ENCODE data around the gene FEM1B.
A peak's percentile ranks its signal among the peaks of the same experiment; 100 is the strongest.

FEM1B gene

DNA sequence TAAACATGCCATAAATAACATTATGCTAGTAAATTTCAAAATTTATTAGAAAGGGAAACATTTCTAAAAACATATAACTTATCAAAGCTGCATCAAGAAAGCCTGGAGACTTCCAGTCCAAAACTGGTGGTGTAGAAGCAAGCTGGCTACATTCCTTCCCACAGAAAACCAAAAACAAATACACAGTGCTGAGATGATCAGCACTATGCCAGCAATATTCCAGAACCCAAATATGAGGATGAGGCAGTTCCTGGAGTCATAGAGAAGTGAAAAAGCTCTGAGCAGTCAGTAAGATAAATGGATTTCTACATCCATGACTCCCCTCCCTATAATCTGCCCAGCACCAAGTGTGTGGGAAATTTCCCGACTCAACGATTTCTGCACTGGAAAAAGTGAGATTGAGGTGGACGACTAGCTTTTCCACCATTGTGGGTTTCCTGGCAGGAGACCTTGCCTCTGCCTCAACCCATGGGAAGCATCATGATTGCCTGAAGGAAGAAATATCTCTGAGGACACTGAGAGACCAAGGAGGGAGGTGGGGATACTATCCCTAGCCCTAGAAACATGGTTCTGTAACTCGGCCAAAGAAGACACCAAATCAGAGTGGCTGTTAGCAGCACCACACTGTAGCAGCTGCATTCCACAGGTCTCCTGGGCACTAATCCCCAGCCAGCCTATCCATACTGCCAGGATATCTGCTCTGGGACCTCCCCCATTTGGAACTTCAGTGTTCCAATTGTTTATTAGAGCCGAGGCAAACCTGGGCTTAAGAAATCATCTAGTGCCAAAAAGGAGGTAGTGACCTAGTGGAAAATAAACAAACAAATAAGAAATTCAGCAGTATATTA, 36.2 kb upstream of the FEM1B start:
- peaks cover 24% of the 10 kb centered on the region for H3K9me3 Mint-ChIP-seq
- H3K36me3 Mint-ChIP-seq (ENCODE audit: low read depth), result peaks cover 4% of the 10 kb centered on the region
- ATAC-seq (no peak), DNase-seq (no peak)
- no peak overlapping the region for H3K4me3 Mint-ChIP-seq
- H3K27ac Mint-ChIP-seq, result no peak overlapping the region
- no peaks in the 10 kb centered on the region for H3K4me1 Mint-ChIP-seq
- H3K27me3 Mint-ChIP-seq, result peaks cover 2% of the 10 kb centered on the region

DNA sequence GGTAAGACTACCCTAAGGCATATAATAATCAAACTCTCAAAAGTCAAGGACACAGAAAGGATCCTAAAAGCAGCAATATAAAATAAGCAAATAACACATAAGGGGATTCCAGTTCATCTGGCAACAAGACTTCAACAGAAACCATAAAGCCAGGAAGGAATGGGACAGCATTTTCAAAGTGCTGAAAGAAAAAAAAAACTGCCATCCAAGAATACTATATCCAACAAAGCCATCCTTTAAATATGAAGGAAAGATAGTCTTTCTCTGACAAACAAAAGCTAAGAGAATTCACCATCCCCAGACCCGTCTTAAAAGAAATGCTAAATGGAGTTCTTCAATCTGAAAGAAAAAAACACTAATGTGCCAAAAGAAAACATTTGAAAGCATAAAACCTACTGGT, 33.3 kb upstream of the FEM1B start:
- DNase-seq (no peak), ATAC-seq (no peak)
- Mint-ChIP-seq H3K9me3 (peaks cover 24% of the 10 kb centered on the region), H3K36me3 (ENCODE audit: low read depth) (peaks cover 4% of the 10 kb centered on the region), H3K4me1 (no peaks in the 10 kb centered on the region), H3K27ac (no peak overlapping the region), H3K27me3 (peaks cover 11% of the 10 kb centered on the region), H3K4me3 (no peak overlapping the region)

DNA sequence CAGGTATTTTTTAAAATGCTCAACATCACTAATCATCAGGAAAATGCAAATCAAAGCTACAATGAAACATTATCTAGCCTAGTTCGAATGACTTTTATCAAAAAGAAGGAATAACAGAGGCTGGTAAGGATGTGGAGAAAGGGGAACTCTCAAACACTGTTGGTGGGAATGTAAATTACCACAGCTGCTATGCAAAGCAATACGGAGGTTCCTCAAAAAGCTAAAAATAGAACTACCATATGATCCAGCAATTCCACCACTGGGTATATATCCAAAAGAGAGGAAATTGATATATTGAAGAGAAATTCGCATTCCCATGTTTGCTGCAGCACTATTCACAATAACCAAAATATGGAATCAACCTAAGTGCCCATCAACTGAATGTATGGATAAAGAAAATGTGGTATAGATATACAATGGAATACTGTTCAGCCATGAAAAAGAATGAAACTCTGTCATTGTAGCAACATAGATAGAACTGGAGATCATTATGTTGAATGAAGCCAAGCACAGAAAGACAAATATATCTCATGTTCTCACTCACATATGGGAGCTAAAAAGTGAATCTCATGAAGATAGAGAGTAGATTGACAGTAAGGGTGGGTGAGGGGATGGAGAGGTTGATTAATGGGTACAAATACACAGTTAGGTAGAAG, 28.4 kb upstream of the FEM1B start:
- ATAC-seq, result no peak
- no peak overlapping the region for H3K4me3 Mint-ChIP-seq

DNA sequence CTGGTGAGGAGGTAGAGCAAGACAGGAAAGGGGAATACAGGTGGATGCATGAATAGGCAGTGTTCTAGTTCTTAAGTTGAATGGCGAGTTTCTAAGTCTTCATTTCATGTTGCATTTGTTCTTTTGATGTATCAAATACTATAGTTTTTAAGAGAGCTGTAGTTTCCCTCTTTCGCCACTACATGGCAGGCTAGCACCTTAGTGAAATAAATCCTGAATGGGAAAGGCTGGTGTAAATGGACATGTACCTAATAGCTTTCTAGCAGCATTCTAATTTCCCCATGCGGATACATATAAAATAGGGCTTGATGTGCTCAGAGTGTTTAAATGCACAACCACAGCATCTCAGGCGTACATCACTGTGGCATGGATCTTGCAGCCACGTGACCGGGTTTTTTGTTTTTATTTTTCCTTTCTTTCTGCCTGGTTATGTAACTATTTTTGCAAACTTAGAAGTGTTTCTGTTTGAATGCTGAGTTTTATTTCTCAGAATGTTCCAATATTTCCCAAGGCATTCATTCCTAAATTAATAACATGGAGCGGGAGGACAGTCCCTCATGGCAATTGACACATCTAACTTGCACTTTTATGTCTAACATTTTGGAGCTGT, 24.5 kb upstream of the FEM1B start:
- DNase-seq, result peak; percentile 18

More for the DNA sequence above, 28.4 kb upstream of the FEM1B start:
- no peak for DNase-seq
- no peaks in the 10 kb centered on the region for H3K4me1 Mint-ChIP-seq
- no peak overlapping the region for H3K27ac Mint-ChIP-seq
- H3K36me3 Mint-ChIP-seq (ENCODE audit: low read depth), result peaks cover 4% of the 10 kb centered on the region
- peaks cover 9% of the 10 kb centered on the region for H3K9me3 Mint-ChIP-seq
- H3K27me3 Mint-ChIP-seq, result peaks cover 13% of the 10 kb centered on the region

DNA sequence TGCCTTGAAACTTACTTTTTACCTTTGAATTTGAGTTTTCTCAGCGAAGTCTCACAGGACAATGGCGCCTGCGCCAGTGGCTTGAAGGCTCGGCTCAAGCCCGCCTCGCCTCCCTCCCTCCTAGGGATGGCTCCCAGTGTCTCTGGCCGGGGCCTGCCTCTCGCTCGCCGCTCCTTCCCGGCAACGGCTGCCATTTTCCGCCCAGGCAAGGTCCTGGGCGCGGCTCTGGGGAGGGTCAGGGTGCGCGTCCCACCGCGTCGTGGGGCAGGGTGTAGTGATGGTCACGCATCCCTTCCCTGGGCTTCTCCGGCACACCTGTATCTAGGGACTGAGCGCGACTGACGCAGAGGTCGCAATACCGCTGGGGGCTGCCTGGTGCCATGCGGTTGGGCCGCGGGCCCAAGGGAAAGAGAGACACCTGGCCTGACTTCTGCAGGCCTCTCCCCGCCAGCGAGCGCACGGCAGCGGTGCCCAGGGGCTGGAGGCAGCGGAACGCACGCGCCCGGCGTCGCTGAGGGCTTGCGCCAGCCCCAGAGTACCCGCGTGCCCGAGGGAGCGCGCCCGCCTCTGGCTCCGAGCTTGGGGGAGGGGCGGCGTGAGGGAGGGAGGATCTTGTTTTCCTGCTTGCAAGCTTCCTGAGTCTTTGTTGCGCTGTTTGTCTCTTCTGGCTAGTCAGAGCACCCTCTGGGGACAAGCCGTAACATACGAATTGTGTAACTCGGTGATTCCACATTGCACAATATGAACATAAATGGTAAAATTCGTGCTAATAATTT, 20.7 kb upstream of the FEM1B start:
- peaks cover 9% of the 10 kb centered on the region for H3K4me1 Mint-ChIP-seq
- H3K36me3 Mint-ChIP-seq (ENCODE audit: low read depth), result no peaks in the 10 kb centered on the region
- H3K27ac Mint-ChIP-seq, result no peak overlapping the region
- peak; percentile 71 for ATAC-seq
- H3K27me3 Mint-ChIP-seq, result peaks cover 6% of the 10 kb centered on the region
- H3K4me3 Mint-ChIP-seq, result peak overlapping the region; percentile 40
- peak; percentile 73 for DNase-seq
- H3K9me3 Mint-ChIP-seq, result no peaks in the 10 kb centered on the region

More for the DNA sequence above, 24.5 kb upstream of the FEM1B start:
- Mint-ChIP-seq H3K27me3 (peaks cover 11% of the 10 kb centered on the region), H3K4me3 (no peak overlapping the region), H3K27ac (no peak overlapping the region), H3K36me3 (ENCODE audit: low read depth) (no peaks in the 10 kb centered on the region), H3K9me3 (no peaks in the 10 kb centered on the region), H3K4me1 (peaks cover 4% of the 10 kb centered on the region)
- ATAC-seq, result peak; percentile 45

DNA sequence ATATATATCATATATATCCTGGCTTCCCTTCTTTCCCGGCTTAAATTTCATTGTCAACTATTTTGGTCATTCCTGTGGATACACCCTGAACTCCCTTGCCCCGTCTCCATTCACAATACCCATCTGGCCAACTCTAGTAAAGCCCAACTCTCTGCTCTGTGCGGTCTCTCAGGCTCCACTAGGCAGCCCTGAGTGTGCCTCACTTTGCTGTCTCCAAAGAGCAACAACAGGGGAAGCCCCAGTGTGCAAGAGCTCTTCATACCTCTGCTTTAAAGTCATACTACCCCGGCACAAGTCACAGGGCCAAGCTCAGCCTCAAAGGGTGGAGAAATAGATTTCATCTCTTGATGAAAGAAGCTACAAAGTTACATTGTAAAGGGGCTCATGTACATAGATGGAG, 18.9 kb upstream of the FEM1B start:
- Mint-ChIP-seq H3K27ac (no peak overlapping the region), H3K9me3 (no peaks in the 10 kb centered on the region), H3K4me3 (no peak overlapping the region), H3K4me1 (peaks cover 9% of the 10 kb centered on the region), H3K27me3 (peaks cover 4% of the 10 kb centered on the region), H3K36me3 (ENCODE audit: low read depth) (no peaks in the 10 kb centered on the region)
- peak; percentile 89 for ATAC-seq
- DNase-seq, result peak; percentile 24

DNA sequence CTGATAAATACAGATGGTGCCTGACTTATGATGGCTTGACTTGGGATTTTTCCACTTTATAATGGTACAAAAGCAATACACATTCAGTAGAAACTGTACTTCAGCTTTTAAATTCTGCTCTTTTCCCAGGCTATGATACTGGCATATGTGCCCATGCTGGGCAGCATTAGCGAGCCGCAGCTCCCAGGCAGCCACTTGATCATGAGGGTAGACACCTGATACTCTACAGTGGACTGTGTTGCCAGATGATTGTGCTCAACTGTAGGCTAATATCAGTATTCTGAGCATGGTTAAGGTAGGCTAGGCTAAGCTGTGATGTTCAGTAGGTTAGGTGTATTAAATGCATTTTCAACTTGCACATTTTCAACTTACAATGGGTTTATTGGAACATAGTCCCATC, 17.7 kb upstream of the FEM1B start:
- Mint-ChIP-seq H3K4me3 (no peak overlapping the region), H3K4me1 (peaks cover 9% of the 10 kb centered on the region), H3K9me3 (no peaks in the 10 kb centered on the region), H3K36me3 (ENCODE audit: low read depth) (no peaks in the 10 kb centered on the region), H3K27me3 (peaks cover 5% of the 10 kb centered on the region), H3K27ac (no peak overlapping the region)
- DNase-seq (no peak), ATAC-seq (no peak)

DNA sequence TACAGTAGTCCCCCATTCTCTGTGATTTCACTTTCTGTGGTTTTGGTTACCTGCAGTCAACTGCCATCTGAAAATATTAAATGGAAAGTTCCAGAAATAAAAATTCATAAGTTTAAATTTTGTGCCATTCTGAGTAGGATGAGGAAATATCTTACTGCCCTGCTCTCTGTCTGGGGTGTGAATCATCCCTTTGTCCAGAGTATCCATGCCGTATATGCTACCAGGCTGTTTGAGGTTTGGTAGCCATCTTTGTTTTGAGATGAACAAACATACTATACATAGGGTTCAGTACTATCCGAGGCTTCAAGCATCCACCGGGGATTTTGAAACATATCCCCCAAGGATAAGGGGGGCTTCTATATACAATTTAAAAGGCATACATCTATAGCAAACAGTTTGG, 16.3 kb upstream of the FEM1B start:
- ATAC-seq (no peak), DNase-seq (no peak)
- H3K27me3 Mint-ChIP-seq, result peaks cover 2% of the 10 kb centered on the region
- H3K4me1 Mint-ChIP-seq, result peaks cover 9% of the 10 kb centered on the region
- H3K27ac Mint-ChIP-seq, result no peak overlapping the region
- H3K36me3 Mint-ChIP-seq (ENCODE audit: low read depth), result no peaks in the 10 kb centered on the region
- no peaks in the 10 kb centered on the region for H3K9me3 Mint-ChIP-seq
- no peak overlapping the region for H3K4me3 Mint-ChIP-seq

DNA sequence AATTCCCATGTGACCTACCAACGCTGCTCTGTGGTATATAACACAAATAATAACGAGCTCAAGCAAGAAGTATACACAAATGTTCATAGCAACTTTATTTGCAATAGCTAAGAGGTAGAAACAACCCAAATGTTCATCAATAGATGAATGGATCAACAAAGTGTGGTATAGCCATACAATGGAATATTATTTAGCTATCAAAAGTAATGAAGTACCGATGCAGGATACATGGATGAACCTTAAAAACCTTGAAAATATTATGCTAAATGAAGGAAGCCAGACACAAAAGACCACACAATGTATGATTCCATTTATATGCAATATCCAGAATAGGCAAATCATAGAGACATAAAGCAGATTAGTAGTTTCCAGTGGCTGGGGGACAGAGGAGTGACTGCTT, 15.6 kb upstream of the FEM1B start:
- Mint-ChIP-seq H3K27ac (no peak overlapping the region), H3K9me3 (no peaks in the 10 kb centered on the region), H3K4me1 (peaks cover 7% of the 10 kb centered on the region), H3K4me3 (no peak overlapping the region), H3K36me3 (ENCODE audit: low read depth) (no peaks in the 10 kb centered on the region), H3K27me3 (peaks cover 2% of the 10 kb centered on the region)
- DNase-seq (no peak), ATAC-seq (no peak)

DNA sequence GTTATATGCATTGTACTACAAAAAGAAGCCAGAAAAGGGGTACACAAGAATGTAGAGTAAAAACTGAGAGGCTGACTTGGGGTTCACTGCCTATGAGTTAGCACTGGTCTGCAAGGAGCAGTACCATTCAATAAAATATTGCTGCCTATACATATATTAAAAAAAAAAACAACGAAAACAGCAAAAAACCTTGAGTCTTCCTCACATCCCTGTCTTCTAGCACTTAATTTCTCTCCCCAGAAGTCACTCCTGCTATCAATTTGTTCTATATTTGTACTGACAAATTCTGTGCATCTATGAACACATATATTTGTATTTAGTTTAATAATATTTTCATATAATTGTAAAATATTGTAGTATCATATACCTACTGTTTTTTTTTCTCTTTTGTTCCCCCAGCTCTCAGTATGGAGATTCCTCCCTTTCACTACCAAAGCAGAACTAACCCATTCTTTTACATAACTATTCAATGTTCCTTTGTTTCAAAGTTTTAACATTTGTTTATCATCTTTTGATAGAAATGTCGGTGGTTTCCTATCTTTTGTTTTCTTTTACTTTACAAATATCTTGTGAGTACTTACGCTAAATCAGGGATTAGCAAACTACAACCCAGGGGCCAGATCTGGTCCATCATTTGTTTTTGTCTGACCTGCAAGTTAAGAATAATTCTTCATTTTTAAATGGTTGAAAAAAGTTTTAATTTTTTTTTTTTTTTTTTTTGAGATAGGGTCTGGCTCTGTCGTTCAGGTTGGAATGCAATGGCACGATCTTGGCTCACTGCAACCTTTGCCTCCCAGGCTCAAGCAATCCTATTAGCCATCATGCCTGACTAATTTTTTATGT, 14.8 kb upstream of the FEM1B start:
- DNase-seq (no peak), ATAC-seq (no peak)
- Mint-ChIP-seq H3K9me3 (no peaks in the 10 kb centered on the region), H3K4me1 (peaks cover 5% of the 10 kb centered on the region), H3K36me3 (ENCODE audit: low read depth) (no peaks in the 10 kb centered on the region), H3K27me3 (peaks cover 2% of the 10 kb centered on the region), H3K27ac (no peak overlapping the region), H3K4me3 (no peak overlapping the region)

DNA sequence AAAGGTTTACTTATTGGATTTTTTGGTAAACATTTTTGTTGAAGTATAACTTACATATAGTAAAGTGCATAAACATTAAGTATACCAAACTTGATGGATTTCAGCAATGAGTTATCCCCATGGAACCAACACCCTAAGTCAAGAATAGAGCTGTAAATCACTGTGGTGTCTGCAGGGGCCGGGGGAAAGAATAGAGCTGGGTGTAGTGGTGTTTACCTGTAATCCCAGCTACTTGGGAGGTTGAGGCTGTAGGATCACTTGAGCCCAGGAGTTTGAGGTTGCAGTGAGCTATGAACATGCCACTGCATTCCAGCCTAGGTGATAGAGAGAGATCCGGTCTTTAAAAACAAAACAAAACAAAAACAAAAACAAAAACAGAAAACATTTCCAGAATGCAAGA, 13.3 kb upstream of the FEM1B start:
- Mint-ChIP-seq H3K27me3 (peaks cover 2% of the 10 kb centered on the region), H3K27ac (no peak overlapping the region), H3K9me3 (no peaks in the 10 kb centered on the region), H3K4me3 (no peak overlapping the region), H3K36me3 (ENCODE audit: low read depth) (no peaks in the 10 kb centered on the region), H3K4me1 (no peaks in the 10 kb centered on the region)
- DNase-seq, result no peak
- no peak for ATAC-seq

DNA sequence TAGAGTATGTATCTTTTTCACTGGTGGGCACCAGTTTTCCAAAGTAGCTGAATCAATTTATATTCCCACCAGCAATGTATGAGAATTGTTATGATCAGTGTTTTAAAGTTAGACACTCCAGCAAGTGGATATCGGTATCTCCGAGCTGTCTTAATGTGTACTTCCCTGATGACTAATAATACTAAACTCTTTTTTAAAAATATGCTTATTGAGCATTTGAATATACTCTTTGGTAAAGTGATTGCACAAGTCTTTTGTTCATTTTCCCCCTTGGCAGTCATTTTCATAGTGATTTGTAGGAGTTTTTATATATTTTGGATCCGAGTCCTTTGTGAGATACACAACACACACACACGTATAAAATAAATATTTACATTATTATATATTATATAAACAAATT, 12.5 kb upstream of the FEM1B start:
- peaks cover 2% of the 10 kb centered on the region for H3K27me3 Mint-ChIP-seq
- ATAC-seq (no peak), DNase-seq (no peak)
- H3K27ac Mint-ChIP-seq, result no peak overlapping the region
- H3K4me3 Mint-ChIP-seq, result no peak overlapping the region
- no peaks in the 10 kb centered on the region for H3K36me3 Mint-ChIP-seq (ENCODE audit: low read depth)
- no peaks in the 10 kb centered on the region for H3K9me3 Mint-ChIP-seq
- H3K4me1 Mint-ChIP-seq, result no peaks in the 10 kb centered on the region

DNA sequence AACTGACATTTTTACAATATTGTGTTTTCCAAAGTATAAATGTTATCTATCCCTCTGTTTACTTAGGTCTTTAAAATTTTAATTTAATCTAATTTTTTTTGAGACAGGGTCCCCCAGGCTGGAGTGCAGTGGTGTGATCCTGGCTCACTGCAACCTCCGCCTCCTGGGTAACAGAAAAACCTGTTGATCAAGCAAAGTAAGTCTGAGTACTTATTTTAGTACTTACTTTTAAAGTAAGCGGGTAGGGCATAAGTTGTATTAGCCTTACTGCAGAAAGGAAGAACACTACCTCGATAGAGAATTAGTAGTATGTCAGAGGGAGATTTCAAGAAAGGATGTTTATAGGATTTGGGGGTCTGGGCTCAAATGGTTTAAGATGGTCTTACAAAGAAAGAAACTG, 11.9 kb upstream of the FEM1B start:
- H3K4me3 Mint-ChIP-seq, result no peak overlapping the region
- no peaks in the 10 kb centered on the region for H3K9me3 Mint-ChIP-seq
- H3K4me1 Mint-ChIP-seq, result no peaks in the 10 kb centered on the region
- H3K36me3 Mint-ChIP-seq (ENCODE audit: low read depth), result no peaks in the 10 kb centered on the region
- no peak overlapping the region for H3K27ac Mint-ChIP-seq
- no peak for ATAC-seq
- no peak for DNase-seq
- H3K27me3 Mint-ChIP-seq, result peaks cover 2% of the 10 kb centered on the region

DNA sequence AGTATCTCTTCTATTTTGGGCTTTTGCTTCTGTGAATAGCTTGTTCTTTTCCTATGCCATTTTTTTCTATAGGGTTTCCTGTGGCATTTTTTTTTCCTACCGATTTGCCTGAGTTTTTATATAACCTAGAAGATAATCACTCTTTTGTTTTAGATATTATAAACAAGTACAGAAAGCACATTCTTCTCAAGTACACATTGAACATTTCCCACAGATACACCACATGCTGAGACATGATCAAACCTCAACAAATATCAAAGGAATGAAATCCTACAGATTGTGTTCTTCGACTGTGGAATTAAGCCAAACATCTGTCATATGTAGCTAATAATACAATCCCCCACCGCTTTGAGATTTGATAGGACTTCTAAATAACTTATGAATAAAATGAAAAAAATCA, 9.1 kb upstream of the FEM1B start:
- Mint-ChIP-seq H3K27ac (no peak overlapping the region), H3K4me1 (peaks cover 7% of the 10 kb centered on the region), H3K27me3 (peaks cover 2% of the 10 kb centered on the region), H3K9me3 (no peaks in the 10 kb centered on the region), H3K4me3 (no peak overlapping the region), H3K36me3 (ENCODE audit: low read depth) (no peaks in the 10 kb centered on the region)
- ATAC-seq (no peak), DNase-seq (no peak)

All from activated naive CD8-positive, alpha-beta T cell treated with anti-CD3 and anti-CD28 coated beads, Interleukin-2, amount 50 U/mL, for 24 hours (primary cell).